H9 (cell line): ENCODE data around the gene CHD9. TPM values are rescaled to one million over a fixed set of nuclear protein-coding genes. Genes with fewer than 3 reads are reported as not detected.

Experiments
- DNase-seq: peaks from one replicate; pipeline ENCODE4 v3.0.0-alpha.2; 2017
- H2AFZ ChIP-seq: one replicate; pipeline ENCODE4 v1.6.1; 2013; ENCODE audit warnings: mild to moderate bottlenecking, low read length, control low read depth, moderate library complexity
- H2AK5ac ChIP-seq: 2 replicates; pipeline ENCODE4 v1.6.1; 2013; ENCODE audit warnings: low read length, control low read depth, mixed read lengths; ENCODE audit not compliant: insufficient read length
- H2BK120ac ChIP-seq: one replicate; pipeline ENCODE4 v1.6.1; 2013; ENCODE audit warnings: low read depth, mild to moderate bottlenecking, low read length, control low read depth, inconsistent platforms; ENCODE audit not compliant: poor library complexity, severe bottlenecking
- H2BK12ac ChIP-seq: 2 replicates; pipeline ENCODE4 v1.6.1; 2013; ENCODE audit warnings: low read length, control low read depth, mixed read lengths, low read depth; ENCODE audit not compliant: insufficient read length
- H2BK15ac ChIP-seq: 2 replicates; pipeline ENCODE4 v1.6.1; 2013; ENCODE audit warnings: low read depth, low read length, control low read depth
- H2BK20ac ChIP-seq: one replicate; pipeline ENCODE4 v1.6.1; 2013; ENCODE audit warnings: low read depth, mild to moderate bottlenecking, low read length, control low read depth, inconsistent platforms; ENCODE audit not compliant: poor library complexity, severe bottlenecking
- H2BK5ac ChIP-seq: 2 replicates; pipeline ENCODE4 v1.6.1; 2013; ENCODE audit warnings: low read length, control low read depth, mixed read lengths; ENCODE audit not compliant: insufficient read length
- H3K14ac ChIP-seq: 2 replicates; pipeline ENCODE4 v1.6.1; 2013; ENCODE audit warnings: low read length, control low read depth; ENCODE audit not compliant: insufficient read depth
- H3K18ac ChIP-seq: 2 replicates; pipeline ENCODE4 v1.6.1; 2013; ENCODE audit warnings: low read depth, mild to moderate bottlenecking, mixed read lengths, low read length, control low read depth; ENCODE audit not compliant: insufficient read length
- H3K23ac ChIP-seq: 2 replicates; pipeline ENCODE4 v1.6.1; 2013; ENCODE audit warnings: low read length, control low read depth, mixed read lengths, low read depth; ENCODE audit not compliant: insufficient read length
- H3K23me2 ChIP-seq: 2 replicates; pipeline ENCODE4 v1.6.1; 2013; ENCODE audit warnings: low read depth, mild to moderate bottlenecking, mixed read lengths, low read length, control low read depth; ENCODE audit not compliant: insufficient read length, poor library complexity, severe bottlenecking
- H3K27ac ChIP-seq: 2 replicates; pipeline ENCODE4 v1.5.1; 2013; ENCODE audit warnings: low read length, control low read depth, mixed read lengths, low read depth; ENCODE audit not compliant: insufficient read length
- H3K27me3 ChIP-seq: 2 replicates; pipeline ENCODE4 v1.6.1; 2013; ENCODE audit warnings: low read length, control low read depth, inconsistent platforms; ENCODE audit not compliant: insufficient read depth
- H3K4ac ChIP-seq: 2 replicates; pipeline ENCODE4 v1.6.1; 2013; ENCODE audit warnings: low read depth, mild to moderate bottlenecking, control low read depth, inconsistent platforms, low read length, moderate library complexity
- H3K4me1 ChIP-seq: 2 replicates; pipeline ENCODE4 v1.6.1; 2013; ENCODE audit warnings: low read length, control low read depth, inconsistent platforms; ENCODE audit not compliant: insufficient read depth
- H3K4me2 ChIP-seq: 2 replicates; pipeline ENCODE4 v1.6.1; 2013; ENCODE audit warnings: low read length, control low read depth, mixed read lengths; ENCODE audit not compliant: insufficient read length, insufficient read depth
- H3K56ac ChIP-seq: 2 replicates; pipeline ENCODE4 v1.6.1; 2013; ENCODE audit warnings: low read depth, mild to moderate bottlenecking, mixed read lengths, low read length, control low read depth; ENCODE audit not compliant: insufficient read length
- H3K79me1 ChIP-seq: 2 replicates; pipeline ENCODE4 v1.6.1; 2013; ENCODE audit warnings: low read depth, mild to moderate bottlenecking, moderate library complexity, low read length, control low read depth, inconsistent platforms; ENCODE audit not compliant: insufficient read depth, poor library complexity, severe bottlenecking
- H3K79me2 ChIP-seq: 2 replicates; pipeline ENCODE4 v1.6.1; 2013; ENCODE audit warnings: low read length, control low read depth, inconsistent platforms; ENCODE audit not compliant: insufficient read depth
- H3K9ac ChIP-seq: 2 replicates; pipeline ENCODE4 v1.6.1; 2013; ENCODE audit warnings: low read length, control low read depth, mixed read lengths; ENCODE audit not compliant: insufficient read length; ENCODE audit errors: extremely low read depth
- H3K9me3 ChIP-seq: one replicate; pipeline ENCODE4 v1.6.1; 2013; ENCODE audit warnings: low read depth, low read length, inconsistent platforms; ENCODE audit not compliant: control insufficient read depth
- H3T11ph ChIP-seq: one replicate; pipeline ENCODE4 v1.6.1; 2013; ENCODE audit warnings: mild to moderate bottlenecking, low read length, control low read depth, inconsistent platforms
- H4K20me1 ChIP-seq: one replicate; pipeline ENCODE4 v1.6.1; 2013; ENCODE audit not compliant: control insufficient read depth, insufficient read length, insufficient read depth
- H4K5ac ChIP-seq: 2 replicates; pipeline ENCODE4 v1.6.1; 2013; ENCODE audit warnings: low read depth, mild to moderate bottlenecking, mixed read lengths, low read length, control low read depth; ENCODE audit not compliant: insufficient read length
- H4K8ac ChIP-seq: replicated peaks from 2 replicates; pipeline ENCODE4 v1.6.1; 2013; ENCODE audit warnings: low read length, control low read depth, mixed read lengths, low read depth; ENCODE audit not compliant: insufficient read length
- H4K91ac ChIP-seq: 2 replicates; pipeline ENCODE4 v1.6.1; 2013; ENCODE audit warnings: low read depth, mild to moderate bottlenecking, moderate library complexity, mixed read lengths, low read length, control low read depth; ENCODE audit not compliant: insufficient read length
- H3K27ac Mint-ChIP-seq, 3 experiments: 2 replicates in 2 of 3; 3 replicates in 1 of 3; pipeline ENCODE4 v1.8.0; 2020 to 2021; ENCODE audit warnings: mixed read lengths in 3 of 3, mild to moderate bottlenecking in 1 of 3, moderate library complexity in 1 of 3
- H3K27me3 Mint-ChIP-seq: 2 replicates; pipeline ENCODE4 v1.8.0; 2021; ENCODE audit warnings: low read depth, mild to moderate bottlenecking, moderate library complexity, mixed read lengths
- H3K36me3 Mint-ChIP-seq, 3 experiments: 2 replicates in 2 of 3; 3 replicates in 1 of 3; pipeline ENCODE4 v1.8.0; 2020 to 2021; ENCODE audit warnings: low read depth in 3 of 3, mixed read lengths in 3 of 3; ENCODE audit not compliant: insufficient read depth in 1 of 3
- H3K4me1 Mint-ChIP-seq, 2 experiments: 2 replicates each; pipeline ENCODE4 v1.8.0; 2020; ENCODE audit warnings: mixed read lengths in 2 of 2
- H3K4me3 Mint-ChIP-seq, 2 experiments: 2 replicates in 1 of 2; 3 replicates in 1 of 2; pipeline ENCODE4 v1.8.0; 2020 to 2021; ENCODE audit warnings: mild to moderate bottlenecking in 2 of 2, mixed read lengths in 2 of 2, moderate library complexity in 1 of 2
- H3K9me3 Mint-ChIP-seq, 2 experiments: 2 replicates in 1 of 2; 3 replicates in 1 of 2; pipeline ENCODE4 v1.8.0; 2020; ENCODE audit warnings: mild to moderate bottlenecking in 2 of 2, mixed read lengths in 2 of 2, moderate library complexity in 1 of 2
- WGBS: extraction: QIAGEN DNeasy Blood & Tissue Kit; methylation state at CpG from one replicate; pipeline ENCODE4 v1.1.7; 2013; ENCODE audit warnings: missing lambda C conversion rate, low lambda C conversion rate, mixed read lengths; ENCODE audit not compliant: insufficient read length; ENCODE audit errors: extremely low coverage; 5-methylcytosine and 5-hydroxymethylcytosine counted together
- total RNA-seq: library from RNA; stranded (reverse); gene quantifications from 2 replicates; pipeline ENCODE4 v1.2.1, GENCODE V29; 2021
- TF ChIP-seq, protein P1 (sequence below): fragments of 200-600 bp; sonication (generic); conservative IDR thresholded peaks from 3 replicates; pipeline ENCODE4 v1.8.0; 2021; ENCODE audit warnings: antibody characterized with exemption, mild to moderate bottlenecking

CHD9 gene
- total RNA-seq, 1 experiment from 2014 or later: 46.2 TPM

DNA sequence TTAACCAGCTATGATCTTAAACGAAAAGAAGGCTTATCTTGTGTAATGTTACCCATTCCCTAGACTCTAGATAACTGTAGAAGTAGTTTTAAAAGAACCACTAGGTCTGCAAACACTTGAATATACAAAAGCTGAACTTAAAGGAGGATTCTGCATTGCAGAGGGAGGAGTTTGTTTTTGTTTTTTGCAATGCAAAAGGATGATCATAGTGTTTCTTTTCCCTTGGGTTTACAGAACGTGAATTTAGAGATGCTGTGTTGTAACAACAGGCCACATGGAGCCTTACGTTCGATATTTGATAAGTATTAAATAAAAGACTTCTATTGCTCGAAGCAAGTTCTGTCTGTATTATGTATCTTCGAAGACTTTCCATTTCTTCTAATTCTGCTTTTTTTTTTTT is 77.6 kb downstream of the CHD9 start:
- no peak overlapping the region for H3K9ac ChIP-seq
- H3K36me3 Mint-ChIP-seq: no peaks in the 10 kb centered on the region; a peak in 1 of 7 replicates

More for the DNA sequence above, 77.6 kb downstream of the CHD9 start:
- Histone ChIP-seq H2AFZ (no peak overlapping the region), H3K9me3 (no peaks in the 10 kb centered on the region), H3K27me3 (no peaks in the 10 kb centered on the region), H3K4ac (no peak overlapping the region), H2BK5ac (no peak overlapping the region), H3K56ac (no peak overlapping the region), H4K20me1 (no peaks in the 10 kb centered on the region), H3K4me1 (no peaks in the 10 kb centered on the region), H2BK20ac (no peak overlapping the region), H4K5ac (no peak overlapping the region), H3K4me2 (no peak overlapping the region), H3T11ph (no peak overlapping the region), H3K23ac (no peak overlapping the region), H2AK5ac (no peak overlapping the region), H2BK15ac (no peak overlapping the region), H2BK120ac (no peak overlapping the region), H2BK12ac (no peak overlapping the region), H3K23me2 (peaks cover 7% of the 10 kb centered on the region), H3K79me2 (no peaks in the 10 kb centered on the region), H4K91ac (no peak overlapping the region), H4K8ac (no peak overlapping the region), H3K18ac (no peak overlapping the region), H3K14ac (no peak overlapping the region), H3K27ac (no peak overlapping the region), H3K79me1 (no peaks in the 10 kb centered on the region)
- H3K4me3 Mint-ChIP-seq: peak overlapping the region; percentile 82 to 88
- H3K4me1 Mint-ChIP-seq: peaks cover 16 to 21% of the 10 kb centered on the region in 2 experiments
- WGBS: no CpG with 5 or more reads among the region's 6 CpGs
- no peak overlapping the region for H3K27ac Mint-ChIP-seq
- H3K9me3 Mint-ChIP-seq: no peaks in the 10 kb centered on the region
- H3K27me3 Mint-ChIP-seq: no peaks in the 10 kb centered on the region
- TF ChIP-seq, protein P1, sequence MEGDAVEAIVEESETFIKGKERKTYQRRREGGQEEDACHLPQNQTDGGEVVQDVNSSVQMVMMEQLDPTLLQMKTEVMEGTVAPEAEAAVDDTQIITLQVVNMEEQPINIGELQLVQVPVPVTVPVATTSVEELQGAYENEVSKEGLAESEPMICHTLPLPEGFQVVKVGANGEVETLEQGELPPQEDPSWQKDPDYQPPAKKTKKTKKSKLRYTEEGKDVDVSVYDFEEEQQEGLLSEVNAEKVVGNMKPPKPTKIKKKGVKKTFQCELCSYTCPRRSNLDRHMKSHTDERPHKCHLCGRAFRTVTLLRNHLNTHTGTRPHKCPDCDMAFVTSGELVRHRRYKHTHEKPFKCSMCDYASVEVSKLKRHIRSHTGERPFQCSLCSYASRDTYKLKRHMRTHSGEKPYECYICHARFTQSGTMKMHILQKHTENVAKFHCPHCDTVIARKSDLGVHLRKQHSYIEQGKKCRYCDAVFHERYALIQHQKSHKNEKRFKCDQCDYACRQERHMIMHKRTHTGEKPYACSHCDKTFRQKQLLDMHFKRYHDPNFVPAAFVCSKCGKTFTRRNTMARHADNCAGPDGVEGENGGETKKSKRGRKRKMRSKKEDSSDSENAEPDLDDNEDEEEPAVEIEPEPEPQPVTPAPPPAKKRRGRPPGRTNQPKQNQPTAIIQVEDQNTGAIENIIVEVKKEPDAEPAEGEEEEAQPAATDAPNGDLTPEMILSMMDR: no peak
- no peak for DNase-seq
